ENCODE measurements around the gene EMD.

- TF ChIP-seq POLR2A (IDR thresholded peaks at IDR 0.05; ENCODE audit: low read depth, low read length) (no peak), TAF1 (IDR thresholded peaks at IDR 0.05; ENCODE audit: low read depth, low read length) (no peak), POLR2AphosphoS5 (IDR thresholded peaks at IDR 0.05; ENCODE audit: low read depth, low read length) (no peak), SPI1 (IDR thresholded peaks at IDR 0.05; ENCODE audit: low read depth, low read length) (no peak), POU2F2 (IDR thresholded peaks at IDR 0.05; ENCODE audit: low read depth, low read length) (no peak)
Observed at GRCh38 chrX:154333116-154333515, 46.0 kb upstream of the EMD start.

All from GM12891 (cell line).